ENCODE data around the gene DNAH3. TPM values are rescaled to one million over a fixed set of nuclear protein-coding genes. Genes with fewer than 3 reads are reported as not detected.
"Not testable (repeated sequence)": the region's sequence is repeated elsewhere in the genome, so short reads cannot be mapped to it uniquely, and the experiment has no call there.

The DNAH3 gene
- total RNA-seq, 2 donors from 2014 or later: 0.21 TPM; not detected in 1

DNA sequence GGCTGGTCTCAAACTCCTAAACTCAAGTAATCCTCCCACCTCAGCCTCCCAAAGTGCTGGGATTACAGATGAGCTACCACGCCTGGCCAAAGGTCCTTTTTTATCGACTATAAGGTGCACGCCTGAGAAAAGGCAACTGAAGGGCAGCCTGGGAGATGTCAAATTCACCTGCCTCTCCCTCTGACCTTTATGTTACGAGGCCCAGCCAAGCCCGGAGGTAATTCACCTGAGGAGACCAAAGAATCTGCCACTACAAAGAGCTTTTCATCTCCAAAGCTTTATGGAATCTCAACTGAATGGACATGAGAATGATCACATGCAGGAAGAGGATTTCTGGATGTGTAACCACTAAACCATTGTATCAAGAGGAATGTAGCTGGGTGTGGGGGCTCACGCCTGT is 212.9 kb downstream of the DNAH3 start:
- ATAC-seq (no peak), DNase-seq (no peak)
- intact Hi-C loops (cut with DNase I): no loop called here

DNA sequence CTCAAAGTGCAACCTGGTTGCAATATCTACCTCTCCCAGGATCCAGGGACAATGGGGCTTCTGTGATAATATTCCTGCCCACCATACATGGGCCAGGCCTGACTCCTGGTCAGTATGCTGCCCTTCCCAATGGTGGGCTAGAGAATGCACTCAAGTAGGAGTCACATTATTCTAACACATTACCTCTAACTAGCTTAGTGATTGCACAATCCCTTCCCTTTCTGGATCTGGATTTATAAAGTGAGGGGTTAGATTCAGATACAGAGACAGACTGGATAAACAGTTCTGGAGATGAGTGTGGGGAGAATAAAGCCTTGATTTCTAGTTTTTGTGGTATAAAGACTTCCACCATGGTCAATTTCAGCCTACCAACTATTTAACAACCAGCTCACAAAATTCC is 217.1 kb downstream of the DNAH3 start:
- intact Hi-C loops (cut with DNase I): no loop called here
- ATAC-seq: no peak
- DNase-seq: no peak

DNA sequence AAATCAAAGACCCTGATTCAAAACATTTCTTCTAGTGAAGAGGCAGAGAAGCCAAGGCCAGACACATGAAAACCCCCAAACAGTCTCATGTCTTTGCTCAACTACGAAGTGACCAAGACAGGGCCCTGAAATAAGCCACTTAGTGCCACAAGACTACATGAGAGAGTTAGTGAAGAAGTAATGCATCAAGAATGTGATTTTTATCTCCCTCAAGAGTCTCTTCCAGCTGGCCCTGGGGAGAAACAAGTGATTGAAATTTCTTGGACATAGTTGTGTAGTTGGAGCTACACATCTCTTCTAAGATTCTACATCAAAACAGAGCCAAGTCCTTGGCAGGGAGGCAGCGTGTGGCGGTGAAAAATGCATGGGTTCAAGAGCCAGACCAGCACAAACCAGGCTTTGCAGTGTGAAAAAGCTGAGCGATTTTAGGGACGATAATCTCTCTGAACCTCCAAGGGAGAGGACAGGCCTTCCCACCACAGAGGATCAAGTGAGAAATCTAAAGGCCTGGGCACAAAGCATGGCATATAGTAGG is 219.5 kb downstream of the DNAH3 start:
- ATAC-seq (no peak), DNase-seq (no peak)
- intact Hi-C loops (cut with DNase I): no loop called here

DNA sequence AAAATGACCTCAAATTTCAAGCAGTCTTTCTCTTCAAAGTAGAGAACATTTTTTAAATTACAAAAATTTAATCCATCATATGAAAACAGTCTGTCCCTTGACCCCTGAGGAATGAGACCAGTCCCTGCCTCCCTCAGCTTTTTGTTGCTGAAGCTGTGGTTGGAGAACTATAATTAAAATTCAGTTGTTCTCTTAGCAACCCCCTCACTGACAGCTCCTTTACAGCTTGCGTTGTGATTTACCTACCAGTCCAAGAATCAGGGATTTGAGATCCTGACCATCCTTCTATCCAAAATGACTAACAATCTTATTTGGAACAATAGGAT is 220.3 kb downstream of the DNAH3 start:
- intact Hi-C loops (cut with DNase I): no loop called here
- DNase-seq: no peak
- peak in 1 of 2 donors; percentile 32 for ATAC-seq

DNA sequence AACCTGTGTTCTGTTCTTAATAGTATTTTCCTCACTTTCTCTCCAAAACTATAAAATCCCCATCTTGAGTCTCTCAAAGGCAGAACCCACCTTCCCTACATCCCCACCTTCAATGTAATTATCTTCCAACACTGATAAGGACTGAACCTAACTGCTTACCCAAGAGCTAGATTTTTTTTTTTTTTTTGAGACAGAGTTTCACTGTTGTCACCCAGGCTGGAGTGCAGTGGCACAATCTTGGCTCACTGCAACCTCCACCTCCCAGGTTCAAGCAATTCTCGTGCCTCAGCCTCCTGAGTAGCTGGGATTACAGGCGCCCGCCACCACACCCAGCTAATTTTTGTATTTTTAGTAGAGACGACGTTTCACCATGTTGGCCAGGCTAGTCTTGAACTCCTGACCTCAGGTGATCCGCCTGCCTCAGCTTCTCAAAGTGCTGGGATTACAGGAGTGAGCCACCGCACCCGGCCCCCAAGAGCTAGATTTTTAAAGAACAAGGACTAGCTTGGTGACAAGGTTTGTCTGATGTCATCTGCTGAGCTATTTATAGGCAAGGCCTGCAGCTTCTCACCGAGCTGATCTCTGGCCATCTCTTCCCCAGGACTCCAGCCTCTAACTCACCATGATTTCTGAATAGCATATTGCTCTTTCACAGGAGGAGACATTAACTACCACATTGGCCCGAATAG is 220.8 kb downstream of the DNAH3 start:
- intact Hi-C loops (cut with DNase I); DNase-seq: not testable (repeated sequence)
- ATAC-seq: peak; percentile 88 to 90

DNA sequence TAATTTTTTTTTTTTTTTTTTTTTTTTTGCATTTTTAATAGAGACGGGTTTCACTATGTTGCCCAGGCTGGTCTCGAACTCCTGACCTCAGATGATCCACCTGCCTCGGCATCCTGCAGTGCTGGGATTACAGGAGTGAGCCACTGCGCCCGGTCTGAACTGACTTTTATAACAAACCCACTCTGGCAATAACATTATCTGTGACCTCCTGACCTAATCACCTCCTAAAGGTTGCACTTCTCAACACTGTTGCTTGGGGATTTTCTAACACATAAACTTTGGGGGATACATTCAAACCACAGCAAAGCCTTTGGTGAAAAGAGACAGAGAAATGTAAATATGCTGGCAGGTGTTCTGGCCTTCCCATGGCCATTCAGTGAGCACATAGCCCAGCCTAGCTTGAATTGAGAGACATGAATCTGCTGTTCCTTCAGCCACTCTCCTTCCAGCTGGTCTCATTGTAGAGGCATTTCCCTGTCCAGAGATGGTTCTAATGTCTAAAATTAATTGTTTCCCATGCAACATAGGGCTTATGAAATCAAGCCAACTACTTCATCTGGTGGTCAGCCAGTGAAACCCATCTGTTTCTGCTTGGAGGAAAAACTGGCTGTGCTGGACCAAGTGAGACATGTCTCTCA is 221.8 kb downstream of the DNAH3 start:
- DNase-seq: no peak
- ATAC-seq: peak in 1 of 2 donors; percentile 58
- intact Hi-C loops (cut with DNase I): no loop called here

DNA sequence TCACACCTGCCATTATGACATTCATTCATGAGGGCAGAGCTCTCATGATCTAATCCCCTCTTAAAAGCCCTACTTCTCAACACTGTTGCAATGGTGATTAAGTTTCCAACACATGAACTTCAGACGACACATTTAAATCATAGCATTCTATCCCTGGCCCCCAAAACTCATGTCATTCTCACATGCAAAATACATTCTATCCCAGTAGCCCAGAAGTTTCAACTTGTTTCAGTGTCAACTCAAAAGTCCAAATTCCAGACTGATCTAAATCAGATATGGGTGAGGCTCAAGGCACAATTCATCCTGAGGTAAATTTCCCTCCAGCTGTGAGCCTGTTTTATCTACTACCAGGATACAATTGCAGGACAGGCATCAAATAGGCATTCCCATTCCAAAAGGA is 224.9 kb downstream of the DNAH3 start:
- intact Hi-C loops (cut with DNase I): no loop called here
- ATAC-seq (no peak), DNase-seq (no peak)

DNA sequence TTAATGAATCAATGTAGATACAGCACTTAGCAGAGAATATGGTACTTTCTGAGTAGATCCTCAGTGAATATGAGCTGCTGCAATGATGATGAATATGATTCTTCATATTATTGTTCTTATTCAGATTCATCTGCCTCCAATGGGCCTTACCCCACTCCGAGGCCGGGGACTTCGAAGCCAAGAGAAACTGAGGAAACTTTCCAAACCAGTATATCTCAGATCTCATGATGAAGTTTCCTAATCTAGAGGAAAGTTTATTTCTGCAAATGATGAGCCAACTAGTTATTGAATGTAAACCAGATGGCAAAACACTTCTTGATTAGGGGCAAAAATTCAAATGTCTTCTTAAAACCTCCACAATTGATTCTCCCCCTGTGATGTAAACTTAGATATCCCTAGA is 226.8 kb downstream of the DNAH3 start:
- ATAC-seq (no peak), DNase-seq (no peak)
- intact Hi-C loops (cut with DNase I): no loop called here

DNA sequence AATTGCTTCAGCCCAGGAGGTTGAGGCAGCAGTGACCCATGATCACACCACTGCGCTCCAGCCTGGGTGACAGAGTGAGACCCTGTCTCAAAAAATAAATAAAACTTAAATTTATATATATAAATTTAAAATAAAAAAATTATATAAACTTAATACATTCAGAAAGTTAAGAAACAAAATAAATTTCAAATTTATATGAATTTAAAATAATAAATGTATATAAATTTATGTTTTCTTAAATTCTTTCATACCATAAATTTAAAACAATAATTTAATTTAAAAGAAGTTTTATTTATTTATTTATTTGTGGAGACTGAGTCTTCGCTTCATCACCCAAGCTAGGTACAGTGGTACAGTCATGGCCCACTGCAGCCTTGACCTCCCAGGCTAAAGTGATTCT is 229.8 kb downstream of the DNAH3 start:
- intact Hi-C loops (cut with DNase I): no loop called here
- no peak for DNase-seq
- no peak for ATAC-seq

DNA sequence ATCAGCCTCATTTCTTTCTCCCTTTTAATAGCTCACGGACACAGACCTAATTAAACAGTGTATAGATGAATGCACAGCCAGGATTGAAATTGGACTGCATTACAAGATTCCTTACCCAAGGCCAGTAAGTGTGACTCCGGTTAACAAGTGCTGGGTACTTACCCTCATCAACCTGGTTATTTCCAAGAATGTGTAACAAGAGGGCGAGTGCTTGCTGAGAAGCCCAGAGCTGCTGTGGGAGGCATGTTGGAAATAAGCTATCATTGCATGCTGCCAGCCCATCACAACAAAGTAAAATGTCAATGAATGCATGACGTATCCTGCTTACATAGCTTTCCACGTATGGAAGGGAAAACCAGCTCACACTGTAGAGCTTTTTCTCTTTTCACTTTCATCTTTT is 230.6 kb downstream of the DNAH3 start:
- intact Hi-C loops (cut with DNase I): no loop called here
- ATAC-seq (no peak), DNase-seq (no peak)

DNA sequence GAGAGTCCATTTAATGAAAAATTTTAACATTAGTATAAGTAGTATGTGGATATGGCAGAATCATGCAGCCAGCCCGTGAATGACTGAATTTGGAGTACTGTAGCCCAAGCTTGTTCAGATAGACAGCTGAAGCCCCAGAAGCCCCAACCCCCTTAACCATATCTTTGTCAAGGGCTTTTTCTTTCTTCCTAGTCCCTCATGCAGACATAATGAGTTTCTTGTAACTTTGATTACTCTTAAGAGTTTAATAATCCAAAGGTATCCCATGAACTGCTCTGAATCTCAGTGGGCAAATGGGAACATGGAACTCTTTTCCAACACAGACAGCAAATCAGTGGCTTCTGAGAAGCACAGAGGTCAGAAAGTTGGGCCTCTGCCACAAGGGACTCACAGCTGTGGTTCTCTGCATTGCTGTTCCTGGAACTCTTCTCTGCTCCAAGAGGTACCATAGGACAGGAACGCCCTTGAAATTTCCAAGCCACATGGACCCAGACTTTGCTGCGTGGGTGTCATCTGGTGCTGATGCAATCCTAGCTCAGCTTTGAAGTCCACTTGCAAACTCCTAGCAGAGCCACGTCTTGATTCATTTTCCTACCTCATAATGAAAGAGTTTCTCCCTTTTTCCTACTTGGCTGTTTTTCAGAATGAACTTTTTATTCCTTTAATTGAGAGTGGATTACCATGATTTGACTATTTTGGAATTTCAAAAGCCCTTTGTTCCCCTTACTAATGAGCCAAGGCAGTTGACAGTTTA is 232.0 kb downstream of the DNAH3 start:
- intact Hi-C loops (cut with DNase I): no loop called here
- DNase-seq: peak; percentile 76

DNA sequence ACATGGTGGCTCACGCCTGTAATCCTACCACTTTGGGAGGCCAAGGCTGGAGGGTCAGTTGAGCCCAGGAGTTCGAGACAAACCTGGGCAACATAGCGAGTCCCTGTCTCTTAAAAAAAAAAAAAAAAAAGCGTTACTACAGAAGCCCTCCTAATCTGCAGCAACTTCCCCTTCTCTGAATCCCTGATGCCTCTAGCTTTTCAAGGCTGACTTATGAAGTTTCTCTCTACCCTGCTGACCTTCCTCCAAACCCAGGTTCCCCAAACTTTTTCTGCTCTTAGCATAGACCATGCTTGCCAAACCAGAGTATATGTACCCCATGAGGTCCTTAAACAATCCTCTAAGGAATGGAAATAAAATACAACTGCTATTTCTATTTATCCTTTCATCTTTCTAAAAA is 233.7 kb downstream of the DNAH3 start:
- ATAC-seq (no peak), DNase-seq (no peak)
- intact Hi-C loops (cut with DNase I): no loop called here

More for the DNA sequence above, 232.0 kb downstream of the DNAH3 start:
- ATAC-seq: peak; percentile 70 to 83

DNA sequence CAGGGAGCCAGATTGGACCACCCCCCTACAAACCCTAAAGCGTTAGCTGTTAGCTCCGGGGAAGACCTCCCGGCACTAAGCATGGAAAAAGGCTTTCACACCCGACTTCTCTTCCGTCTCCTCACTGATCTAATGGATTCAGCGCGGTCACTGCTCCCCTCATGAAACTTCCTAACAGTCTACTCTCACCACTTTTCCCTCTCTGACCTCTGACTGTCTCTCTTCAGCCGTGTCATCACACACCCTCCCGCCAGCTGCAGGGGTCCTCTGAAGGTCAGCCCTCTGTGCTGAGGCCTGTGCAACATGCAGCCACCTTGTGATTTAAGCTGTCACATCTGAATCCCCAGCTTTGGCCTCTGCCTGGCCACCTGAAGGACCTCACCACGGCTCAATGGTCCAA is 234.4 kb downstream of the DNAH3 start:
- DNase-seq (no peak), ATAC-seq (peak in 1 of 2 donors; percentile 12)
- intact Hi-C loops (cut with DNase I): no loop called here

DNA sequence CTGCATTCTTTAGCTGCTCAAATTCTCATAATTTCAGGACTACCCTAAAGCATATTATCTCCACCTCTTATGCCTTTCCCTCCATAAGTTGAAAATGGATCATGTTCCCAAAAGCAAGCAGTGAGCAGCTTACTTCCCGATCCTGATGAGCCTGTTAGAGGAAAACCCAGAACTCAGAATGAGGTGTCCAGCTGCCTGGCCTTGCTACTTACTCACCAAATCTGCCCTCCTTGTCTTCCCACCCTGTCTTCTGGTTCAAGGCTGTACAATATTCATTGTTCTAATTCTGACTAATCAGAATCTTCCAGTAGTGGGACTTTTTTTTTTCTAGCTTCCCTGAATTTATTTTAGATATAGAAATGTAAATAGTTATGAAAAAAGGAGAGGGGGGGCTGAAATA is 239.3 kb downstream of the DNAH3 start:
- no peak for DNase-seq
- peak in 1 of 2 donors; percentile 35 for ATAC-seq
- intact Hi-C loops (cut with DNase I): no loop called here

DNA sequence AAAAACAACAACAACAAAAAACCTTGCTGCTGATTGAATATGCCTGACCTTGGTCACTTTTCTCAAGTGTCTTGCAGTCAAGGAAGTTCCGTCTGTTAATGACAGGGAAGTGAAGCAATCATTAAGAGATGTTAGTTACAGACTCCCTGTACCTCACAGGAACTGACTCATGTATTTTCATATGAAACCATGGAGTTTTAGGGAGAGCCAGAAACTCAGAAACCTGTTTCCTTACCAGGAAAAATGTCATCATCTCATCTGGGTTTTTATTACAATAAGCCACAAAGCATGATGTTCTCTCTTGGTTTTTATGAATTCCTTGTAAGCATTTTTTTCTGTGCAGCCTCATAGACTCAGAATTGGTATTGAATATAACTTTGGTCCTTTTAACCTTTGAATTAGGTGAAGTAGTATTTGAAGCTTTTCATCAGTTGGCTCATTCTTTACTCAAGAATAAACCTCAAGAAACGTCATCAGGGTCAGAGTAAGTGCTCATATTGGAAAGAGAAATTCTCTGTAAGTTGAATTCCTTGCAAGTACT is 239.8 kb downstream of the DNAH3 start:
- intact Hi-C loops (cut with DNase I): no loop called here
- DNase-seq (no peak), ATAC-seq (peak; percentile 61 to 76)

DNA sequence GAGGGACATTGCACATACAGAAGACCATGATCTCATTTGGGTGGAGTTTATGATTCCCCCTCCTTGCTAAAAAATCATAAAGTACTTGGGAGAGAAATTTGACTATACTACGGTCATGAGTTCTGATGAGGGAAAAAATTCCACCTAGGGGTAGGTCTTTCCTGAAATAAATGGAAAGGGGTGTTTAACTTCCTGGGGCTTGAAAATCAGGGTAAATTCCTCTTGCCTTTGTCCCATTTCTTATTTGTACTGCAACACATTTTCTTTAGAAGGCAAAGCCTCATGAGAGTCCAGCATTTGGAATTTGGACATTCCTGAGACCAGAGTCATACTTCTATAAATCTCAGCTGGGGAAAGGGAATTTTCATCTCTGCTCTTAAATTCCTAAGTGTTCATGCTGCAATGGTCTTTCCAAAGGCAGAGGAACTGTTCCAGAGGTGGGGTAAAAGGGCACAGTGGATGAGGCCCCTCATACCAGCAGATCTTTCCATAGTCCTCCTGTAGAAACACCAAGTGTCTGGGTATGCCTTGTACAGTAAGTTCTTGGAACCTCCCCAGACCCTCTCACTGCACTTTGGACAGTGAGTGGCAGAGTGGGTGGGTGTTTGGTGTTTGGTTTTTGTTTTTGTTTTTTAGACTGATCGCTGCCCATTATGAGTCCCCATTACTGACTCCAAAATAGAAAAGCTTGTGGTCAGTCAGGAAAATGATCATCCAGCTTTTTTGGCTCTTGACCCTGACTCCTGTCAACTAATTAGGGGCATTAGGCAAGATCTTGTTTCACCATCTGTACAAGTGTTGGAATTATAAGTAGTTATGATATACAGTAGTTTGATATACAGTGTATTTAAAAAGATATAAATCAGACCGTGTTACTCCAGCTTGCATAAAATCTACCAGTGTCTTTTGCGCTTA is 244.0 kb downstream of the DNAH3 start:
- intact Hi-C loops (cut with DNase I): loop anchor here in 1 of 2 donors (10.0 kb wide), 1 partner anchor 52 kb away; no protein-coding TSS in a partner anchor
- ATAC-seq (peak; percentile 49 to 60), DNase-seq (no peak)

DNA sequence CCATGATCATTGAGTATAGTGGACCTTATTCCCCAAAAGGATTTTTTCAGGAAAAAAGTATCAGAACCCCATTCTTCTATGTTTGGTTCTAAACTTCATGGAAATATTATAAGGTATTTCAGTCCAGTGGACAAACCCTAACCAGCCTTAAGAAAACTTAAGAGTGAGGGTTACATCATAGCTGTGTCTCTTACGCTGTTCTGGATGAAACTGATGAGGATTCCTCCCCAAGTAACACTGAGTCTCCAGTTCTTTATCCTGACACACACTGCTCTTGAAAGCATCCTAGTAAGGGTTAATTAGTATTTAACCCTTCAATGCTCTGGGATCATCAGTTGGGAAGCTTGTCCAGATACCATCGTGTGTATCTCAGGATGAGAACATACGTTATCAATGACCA is 245.1 kb downstream of the DNAH3 start:
- no peak for ATAC-seq
- intact Hi-C loops (cut with DNase I): loop anchor here in 1 of 2 donors (10.0 kb wide), 1 partner anchor 51 kb away; no protein-coding TSS in a partner anchor
- no peak for DNase-seq

DNA sequence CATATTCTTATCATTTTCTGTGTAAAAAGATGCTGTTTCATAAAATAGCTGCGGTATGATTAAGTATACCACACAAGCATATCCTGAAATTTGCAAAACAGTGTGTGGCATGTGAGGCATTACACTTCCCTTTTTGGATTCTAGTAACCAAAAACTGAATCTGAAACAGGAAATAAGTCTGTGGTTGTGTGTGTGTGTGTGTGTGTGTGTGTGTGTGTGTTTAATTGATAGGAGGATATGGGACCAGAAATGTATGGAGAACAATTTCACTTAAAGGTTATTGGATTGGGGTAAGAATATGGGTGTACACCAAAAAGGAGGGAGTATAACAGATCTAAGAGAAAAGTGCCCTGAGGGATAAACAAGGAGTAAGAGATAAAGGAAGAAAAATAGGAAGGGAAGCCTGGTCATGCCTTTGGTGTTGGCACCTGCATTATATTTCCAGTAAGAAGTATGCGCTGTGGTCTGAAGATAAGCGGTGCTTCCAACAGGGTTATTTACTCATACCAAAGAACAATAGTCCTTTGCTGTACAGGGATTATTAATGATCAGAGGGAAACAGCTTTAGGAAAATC is 246.1 kb downstream of the DNAH3 start:
- ATAC-seq (no peak), DNase-seq (no peak)
- intact Hi-C loops (cut with DNase I): loop anchor here in 1 of 2 donors (10.0 kb wide), 1 partner anchor 50 kb away; no protein-coding TSS in a partner anchor

Measured in left cardiac atrium (tissue), 4 donors.